Measurements from ENCODE around the gene ADAM22. TPM values are rescaled to one million over a fixed set of nuclear protein-coding genes. Genes with fewer than 3 reads are reported as not detected.

ADAM22 gene
- total and polyA plus RNA-seq, 2 donors (not counting 1 experiment from before 2014, with no cell fraction given): 0.30 to 1.8 TPM

DNA sequence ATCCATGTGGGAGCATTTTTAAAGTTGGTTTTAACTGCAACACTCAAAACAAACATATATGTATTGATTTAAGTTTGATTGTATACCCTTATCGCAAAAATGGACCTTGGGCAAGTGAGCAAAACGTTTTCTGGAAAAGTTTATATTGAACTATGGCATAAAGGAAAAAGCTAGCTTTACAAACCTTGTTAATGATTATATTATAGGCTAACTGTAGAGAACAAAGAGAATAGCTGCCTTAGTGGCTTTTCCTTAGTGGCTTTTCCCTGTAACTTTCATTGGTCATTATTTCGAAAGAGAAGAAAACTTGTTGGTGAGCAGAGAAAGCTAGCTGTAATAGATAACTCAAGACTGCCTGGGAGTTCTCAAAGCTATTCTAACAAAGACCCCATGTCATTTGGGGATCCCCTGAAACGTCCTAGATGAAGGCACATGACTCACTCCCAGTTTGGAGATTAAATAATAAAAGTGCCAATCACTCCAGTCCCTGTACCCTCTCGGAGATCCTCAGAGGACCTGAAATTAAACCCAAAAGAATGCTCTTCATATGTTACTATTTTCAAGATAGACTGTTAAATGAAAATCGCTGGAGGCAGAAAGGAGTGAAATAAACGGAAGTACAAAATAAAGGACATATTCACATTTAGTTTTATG, 193.7 kb downstream of the ADAM22 start:
- H3K9me3 ChIP-seq (ENCODE audit: control extremely low read depth in 1 of 3, control insufficient read depth in 2 of 3, insufficient read depth in 1 of 3, low read length in 2 of 3): no peaks in the 10 kb centered on the region
- H3K79me2 ChIP-seq (ENCODE audit: control insufficient read depth, insufficient read depth, low read length): no peaks in the 10 kb centered on the region
- H3K4me1 ChIP-seq (ENCODE audit: control insufficient read depth in 2 of 2, insufficient read depth in 2 of 2, low read length in 2 of 2): peaks cover 1 to 2% of the 10 kb centered on the region in 2 donors
- H3K27ac Mint-ChIP-seq: no peak overlapping the region
- H3K4me2 ChIP-seq (replicated peaks; ENCODE audit: low read depth, low read length, poor library complexity, severe bottlenecking): no peak overlapping the region
- ATAC-seq (ENCODE audit: low read depth): no peak
- H3K4me3 ChIP-seq (ENCODE audit: control extremely low read depth in 1 of 5, extremely low read depth in 1 of 5, insufficient read depth in 1 of 5, low read depth in 2 of 5, low read length in 4 of 5): no peak overlapping the region
- intact Hi-C loops (cut with micrococcal nuclease): no loop called here
- H3K27me3 ChIP-seq (replicated peaks in 1 of 4; ENCODE audit: control extremely low read depth in 1 of 4, control insufficient read depth in 3 of 4, insufficient read depth in 4 of 4, low read length in 3 of 4): no peaks in the 10 kb centered on the region
- CTCF ChIA-PET: no interaction called here
- POLR2A ChIA-PET: no interaction called here
- H4K20me1 ChIP-seq (ENCODE audit: control insufficient read depth, insufficient read depth, low read length, poor library complexity, severe bottlenecking): no peaks in the 10 kb centered on the region
- no peak overlapping the region for H3K27ac ChIP-seq (ENCODE audit: low read length in 2 of 2)
- no peaks in the 10 kb centered on the region for H3K27me3 Mint-ChIP-seq
- H3K9me3 Mint-ChIP-seq (ENCODE audit: insufficient read depth): no peaks in the 10 kb centered on the region
- peaks cover 2% of the 10 kb centered on the region for H3K4me1 Mint-ChIP-seq
- no peak for DNase-seq
- H3K9ac ChIP-seq (ENCODE audit: low read length): no peak overlapping the region
- no CpG with 5 or more reads among the region's 7 CpGs for WGBS (ENCODE audit: insufficient coverage)
- TF ChIP-seq EZH2 (IDR thresholded peaks at IDR 0.05; ENCODE audit: borderline replicate concordance, insufficient read depth, low read depth, low read length, poor library complexity, severe bottlenecking): no peak
- TF ChIP-seq, protein P1, sequence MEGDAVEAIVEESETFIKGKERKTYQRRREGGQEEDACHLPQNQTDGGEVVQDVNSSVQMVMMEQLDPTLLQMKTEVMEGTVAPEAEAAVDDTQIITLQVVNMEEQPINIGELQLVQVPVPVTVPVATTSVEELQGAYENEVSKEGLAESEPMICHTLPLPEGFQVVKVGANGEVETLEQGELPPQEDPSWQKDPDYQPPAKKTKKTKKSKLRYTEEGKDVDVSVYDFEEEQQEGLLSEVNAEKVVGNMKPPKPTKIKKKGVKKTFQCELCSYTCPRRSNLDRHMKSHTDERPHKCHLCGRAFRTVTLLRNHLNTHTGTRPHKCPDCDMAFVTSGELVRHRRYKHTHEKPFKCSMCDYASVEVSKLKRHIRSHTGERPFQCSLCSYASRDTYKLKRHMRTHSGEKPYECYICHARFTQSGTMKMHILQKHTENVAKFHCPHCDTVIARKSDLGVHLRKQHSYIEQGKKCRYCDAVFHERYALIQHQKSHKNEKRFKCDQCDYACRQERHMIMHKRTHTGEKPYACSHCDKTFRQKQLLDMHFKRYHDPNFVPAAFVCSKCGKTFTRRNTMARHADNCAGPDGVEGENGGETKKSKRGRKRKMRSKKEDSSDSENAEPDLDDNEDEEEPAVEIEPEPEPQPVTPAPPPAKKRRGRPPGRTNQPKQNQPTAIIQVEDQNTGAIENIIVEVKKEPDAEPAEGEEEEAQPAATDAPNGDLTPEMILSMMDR (IDR thresholded peaks at IDR 0.05): no peak
- H2AFZ ChIP-seq (ENCODE audit: insufficient read depth, low read depth, low read length, poor library complexity, severe bottlenecking): no peak overlapping the region
- no peak overlapping the region for H3K4me3 Mint-ChIP-seq
- no peaks in the 10 kb centered on the region for H3K36me3 ChIP-seq (replicated peaks in 1 of 2; ENCODE audit: control extremely low read depth in 1 of 2, control insufficient read depth in 1 of 2, extremely low read depth in 1 of 2, insufficient read depth in 2 of 2, low read length in 1 of 2)

DNA sequence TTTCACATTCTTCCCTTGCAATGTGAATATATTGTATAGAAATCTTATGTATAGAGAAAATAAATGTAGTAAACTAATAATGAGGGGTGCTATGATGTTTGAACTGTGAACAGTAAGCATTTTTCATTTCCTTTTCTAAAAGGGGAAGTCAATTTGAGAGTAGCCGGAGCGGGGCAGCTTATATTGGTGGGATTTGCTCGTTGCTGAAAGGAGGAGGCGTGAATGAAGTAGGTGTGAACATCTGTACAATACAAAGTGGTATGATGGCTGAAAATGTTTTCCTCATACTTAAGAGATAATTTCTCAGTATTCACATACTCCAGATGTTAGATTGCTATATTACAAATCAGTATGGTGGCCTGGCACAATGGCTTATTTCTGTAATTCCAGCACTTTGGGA, 198.7 kb downstream of the ADAM22 start:
- no peaks in the 10 kb centered on the region for H3K27me3 Mint-ChIP-seq
- H3K36me3 ChIP-seq (replicated peaks in 1 of 2; ENCODE audit: control extremely low read depth in 1 of 2, control insufficient read depth in 1 of 2, extremely low read depth in 1 of 2, insufficient read depth in 2 of 2, low read length in 1 of 2): no peaks in the 10 kb centered on the region
- ATAC-seq (ENCODE audit: low read depth) (peak; percentile 49), DNase-seq (peak; percentile 34)
- ChIA-PET CTCF (interaction anchor here (0.8 kb wide), 1 partner anchor 10 kb away, joined by 3 read pairs; no protein-coding TSS in a partner anchor), POLR2A (no interaction called here)
- H3K27ac ChIP-seq (ENCODE audit: low read length in 2 of 2): no peak overlapping the region
- H4K20me1 ChIP-seq (ENCODE audit: control insufficient read depth, insufficient read depth, low read length, poor library complexity, severe bottlenecking): no peaks in the 10 kb centered on the region
- no peaks in the 10 kb centered on the region for H3K9me3 Mint-ChIP-seq (ENCODE audit: insufficient read depth)
- intact Hi-C loops (cut with micrococcal nuclease): no loop called here
- no peaks in the 10 kb centered on the region for H3K27me3 ChIP-seq (replicated peaks in 1 of 4; ENCODE audit: control extremely low read depth in 1 of 4, control insufficient read depth in 3 of 4, insufficient read depth in 4 of 4, low read length in 3 of 4)
- no peak overlapping the region for H3K27ac Mint-ChIP-seq
- peaks cover 5% of the 10 kb centered on the region in 2 donors for H3K4me1 ChIP-seq (ENCODE audit: control insufficient read depth in 2 of 2, insufficient read depth in 2 of 2, low read length in 2 of 2)
- 0% methylated on average over 1 of the region's 4 CpGs for WGBS (ENCODE audit: insufficient coverage)
- TF ChIP-seq, protein P1 (IDR thresholded peaks at IDR 0.05): no peak
- no peak for TF ChIP-seq EZH2 (IDR thresholded peaks at IDR 0.05; ENCODE audit: borderline replicate concordance, insufficient read depth, low read depth, low read length, poor library complexity, severe bottlenecking)
- H3K4me1 Mint-ChIP-seq: peaks cover 5% of the 10 kb centered on the region
- H3K9ac ChIP-seq (ENCODE audit: low read length): no peak overlapping the region
- H3K79me2 ChIP-seq (ENCODE audit: control insufficient read depth, insufficient read depth, low read length): no peaks in the 10 kb centered on the region
- no peak overlapping the region for H2AFZ ChIP-seq (ENCODE audit: insufficient read depth, low read depth, low read length, poor library complexity, severe bottlenecking)
- H3K4me3 ChIP-seq (ENCODE audit: control extremely low read depth in 1 of 5, extremely low read depth in 1 of 5, insufficient read depth in 1 of 5, low read depth in 2 of 5, low read length in 4 of 5): no peak overlapping the region
- H3K4me3 Mint-ChIP-seq: no peak overlapping the region
- H3K9me3 ChIP-seq (ENCODE audit: control extremely low read depth in 1 of 3, control insufficient read depth in 2 of 3, insufficient read depth in 1 of 3, low read length in 2 of 3): no peaks in the 10 kb centered on the region
- no peak overlapping the region for H3K4me2 ChIP-seq (replicated peaks; ENCODE audit: low read depth, low read length, poor library complexity, severe bottlenecking)
